Measurements from ENCODE around the gene MYO3B.
"Not testable (repeated sequence)": the region's sequence is repeated elsewhere in the genome, so short reads cannot be mapped to it uniquely, and the experiment has no call there.

Gene MYO3B

DNA sequence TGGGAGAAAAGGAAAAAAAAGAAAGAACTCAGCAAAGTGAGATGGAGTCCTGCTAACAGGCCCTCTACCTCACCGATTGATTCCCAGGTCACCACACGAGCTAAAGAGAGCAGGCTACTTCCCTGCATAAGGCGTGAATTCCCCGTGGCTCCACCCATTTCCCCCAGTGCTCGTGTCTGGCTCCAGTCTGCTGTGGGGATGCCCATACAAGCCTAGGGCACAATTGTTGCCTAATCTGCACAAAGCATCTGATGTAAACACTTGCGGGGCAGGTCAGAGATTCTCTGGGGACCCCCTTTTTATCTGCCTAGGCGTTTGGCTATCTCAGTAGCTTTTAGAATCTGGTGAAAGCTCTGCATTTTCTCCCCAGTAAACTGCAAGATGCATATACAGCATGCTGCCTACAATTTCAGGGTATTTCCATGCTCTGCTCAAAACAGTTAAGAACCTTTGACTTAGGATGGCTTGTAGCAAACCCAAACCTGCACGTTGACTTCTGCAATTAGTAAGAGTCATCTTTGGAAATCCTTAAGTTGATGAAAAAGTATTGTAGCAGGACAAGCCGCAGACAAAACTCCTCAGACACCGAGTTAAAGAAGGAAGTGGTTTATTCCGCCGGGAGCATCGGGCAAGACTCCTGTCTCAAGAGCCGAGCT, 34.8 kb downstream of the MYO3B start:
- Histone ChIP-seq H3K36me3 (ENCODE audit: insufficient read depth, low read length) (no peaks in the 10 kb centered on the region), H3K4me1 (ENCODE audit: insufficient read depth, low read length) (no peaks in the 10 kb centered on the region), H3K4me3 (ENCODE audit: low read depth in 1 of 2, low read length in 2 of 2) (no peak overlapping the region), H3K27me3 (ENCODE audit: insufficient read depth, low read length, poor library complexity) (peaks cover 6% of the 10 kb centered on the region), H3K4me2 (ENCODE audit: insufficient read depth, low read length) (no peak overlapping the region), H3K9me3 (ENCODE audit: insufficient read depth, low read length, severe bottlenecking) (no peaks in the 10 kb centered on the region), H3K9ac (ENCODE audit: low read depth, low read length) (no peak overlapping the region), H2AFZ (ENCODE audit: low read depth, low read length) (no peak overlapping the region), H3K27ac (ENCODE audit: low read length) (no peak overlapping the region), H3K79me2 (ENCODE audit: insufficient read depth, low read length) (no peaks in the 10 kb centered on the region), H4K20me1 (ENCODE audit: insufficient read depth, low read length) (no peaks in the 10 kb centered on the region)
- DNase-seq (no peak), ATAC-seq (ENCODE audit: insufficient read depth, low read depth) (no peak)
- no peak for TF ChIP-seq EZH2 (IDR thresholded peaks at IDR 0.05; ENCODE audit: borderline replicate concordance, low read depth, low read length, severe bottlenecking)

DNA sequence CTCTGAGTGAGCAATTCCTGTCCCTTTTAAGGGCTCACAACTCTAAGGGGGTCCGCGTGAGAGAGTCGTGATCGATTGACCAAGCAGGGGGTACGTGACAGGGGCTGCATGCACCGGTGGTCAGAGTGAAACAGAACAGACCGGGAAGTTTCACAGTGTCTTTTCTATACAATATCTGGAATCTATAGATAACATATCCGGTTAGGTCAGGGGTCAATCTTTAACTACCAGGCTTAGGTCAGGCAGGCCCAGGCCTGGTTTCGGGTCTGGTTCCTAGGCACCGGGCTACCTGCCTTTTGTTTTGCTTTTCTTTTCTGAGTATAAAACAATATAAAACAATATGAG, 35.3 kb downstream of the MYO3B start:
- H4K20me1 ChIP-seq (ENCODE audit: insufficient read depth, low read length); ATAC-seq (ENCODE audit: insufficient read depth, low read depth); H3K4me3 ChIP-seq (ENCODE audit: low read depth in 1 of 2, low read length in 2 of 2); H3K36me3 ChIP-seq (ENCODE audit: insufficient read depth, low read length); H2AFZ ChIP-seq (ENCODE audit: low read depth, low read length); H3K4me2 ChIP-seq (ENCODE audit: insufficient read depth, low read length); H3K79me2 ChIP-seq (ENCODE audit: insufficient read depth, low read length); H3K4me1 ChIP-seq (ENCODE audit: insufficient read depth, low read length); H3K9me3 ChIP-seq (ENCODE audit: insufficient read depth, low read length, severe bottlenecking); H3K9ac ChIP-seq (ENCODE audit: low read depth, low read length); H3K27ac ChIP-seq (ENCODE audit: low read length); DNase-seq; H3K27me3 ChIP-seq (ENCODE audit: insufficient read depth, low read length, poor library complexity): not testable (repeated sequence)

DNA sequence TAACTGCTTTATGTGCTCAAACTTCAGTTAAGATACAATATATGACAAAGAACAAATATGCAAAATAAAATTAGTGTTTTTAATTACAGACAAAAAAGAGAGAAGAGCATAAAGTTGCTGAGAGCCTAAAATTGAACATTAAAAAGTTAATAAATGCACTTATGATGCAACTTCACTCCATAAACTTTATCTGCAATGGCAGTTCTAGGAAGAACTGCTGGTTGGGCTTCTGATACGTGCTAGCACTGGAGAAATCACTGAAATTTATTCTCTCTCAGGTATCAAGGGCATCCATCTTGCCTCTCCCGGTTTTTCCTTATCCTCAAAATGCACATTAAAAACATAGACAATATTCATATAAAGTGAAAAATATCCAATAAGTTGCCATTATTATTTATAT, 35.7 kb downstream of the MYO3B start:
- Histone ChIP-seq H3K9ac (ENCODE audit: low read depth, low read length) (no peak overlapping the region), H3K36me3 (ENCODE audit: insufficient read depth, low read length) (no peaks in the 10 kb centered on the region), H3K4me2 (ENCODE audit: insufficient read depth, low read length) (no peak overlapping the region), H4K20me1 (ENCODE audit: insufficient read depth, low read length) (no peaks in the 10 kb centered on the region), H2AFZ (ENCODE audit: low read depth, low read length) (no peak overlapping the region), H3K9me3 (ENCODE audit: insufficient read depth, low read length, severe bottlenecking) (no peaks in the 10 kb centered on the region), H3K4me1 (ENCODE audit: insufficient read depth, low read length) (no peaks in the 10 kb centered on the region), H3K79me2 (ENCODE audit: insufficient read depth, low read length) (no peaks in the 10 kb centered on the region), H3K27ac (ENCODE audit: low read length) (no peak overlapping the region), H3K4me3 (ENCODE audit: low read depth in 1 of 2, low read length in 2 of 2) (no peak overlapping the region), H3K27me3 (ENCODE audit: insufficient read depth, low read length, poor library complexity) (peaks cover 6% of the 10 kb centered on the region)
- ATAC-seq (ENCODE audit: insufficient read depth, low read depth) (no peak), DNase-seq (no peak)
- TF ChIP-seq, protein P1, sequence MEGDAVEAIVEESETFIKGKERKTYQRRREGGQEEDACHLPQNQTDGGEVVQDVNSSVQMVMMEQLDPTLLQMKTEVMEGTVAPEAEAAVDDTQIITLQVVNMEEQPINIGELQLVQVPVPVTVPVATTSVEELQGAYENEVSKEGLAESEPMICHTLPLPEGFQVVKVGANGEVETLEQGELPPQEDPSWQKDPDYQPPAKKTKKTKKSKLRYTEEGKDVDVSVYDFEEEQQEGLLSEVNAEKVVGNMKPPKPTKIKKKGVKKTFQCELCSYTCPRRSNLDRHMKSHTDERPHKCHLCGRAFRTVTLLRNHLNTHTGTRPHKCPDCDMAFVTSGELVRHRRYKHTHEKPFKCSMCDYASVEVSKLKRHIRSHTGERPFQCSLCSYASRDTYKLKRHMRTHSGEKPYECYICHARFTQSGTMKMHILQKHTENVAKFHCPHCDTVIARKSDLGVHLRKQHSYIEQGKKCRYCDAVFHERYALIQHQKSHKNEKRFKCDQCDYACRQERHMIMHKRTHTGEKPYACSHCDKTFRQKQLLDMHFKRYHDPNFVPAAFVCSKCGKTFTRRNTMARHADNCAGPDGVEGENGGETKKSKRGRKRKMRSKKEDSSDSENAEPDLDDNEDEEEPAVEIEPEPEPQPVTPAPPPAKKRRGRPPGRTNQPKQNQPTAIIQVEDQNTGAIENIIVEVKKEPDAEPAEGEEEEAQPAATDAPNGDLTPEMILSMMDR (IDR thresholded peaks at IDR 0.05; ENCODE audit: borderline replicate concordance, extremely low read depth, low read length, poor library complexity, severe bottlenecking), result no peak
- TF ChIP-seq EZH2 (IDR thresholded peaks at IDR 0.05; ENCODE audit: borderline replicate concordance, low read depth, low read length, severe bottlenecking), result no peak

DNA sequence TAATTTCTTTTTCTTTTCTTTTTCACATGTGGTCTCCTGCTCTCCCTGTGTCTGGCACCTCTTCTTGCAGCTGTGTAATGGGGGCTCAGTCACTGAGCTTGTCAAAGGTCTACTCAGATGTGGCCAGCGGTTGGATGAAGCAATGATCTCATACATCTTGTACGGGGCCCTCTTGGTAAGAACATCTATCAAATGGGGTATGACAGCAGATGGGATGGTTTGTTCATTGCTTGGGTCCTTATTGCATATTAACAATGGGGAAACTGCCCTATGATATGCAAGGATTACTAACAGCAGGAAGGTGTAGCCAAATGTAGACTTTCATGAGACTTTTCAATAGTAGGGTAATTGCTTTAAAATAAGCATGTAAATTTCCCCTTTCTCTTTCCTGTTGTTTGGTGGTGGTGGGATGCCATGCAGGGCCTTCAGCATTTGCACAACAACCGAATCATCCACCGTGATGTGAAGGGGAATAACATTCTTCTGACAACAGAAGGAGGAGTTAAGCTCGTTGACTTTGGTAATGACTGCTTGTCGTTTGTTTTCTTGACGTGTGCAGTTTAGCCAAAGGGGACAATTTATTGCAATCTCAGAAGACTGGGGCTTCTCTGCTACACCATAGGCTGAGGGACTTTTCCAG, 36.5 kb downstream of the MYO3B start:
- Histone ChIP-seq H3K4me1 (ENCODE audit: insufficient read depth, low read length) (no peaks in the 10 kb centered on the region), H3K4me2 (ENCODE audit: insufficient read depth, low read length) (no peak overlapping the region), H3K9ac (ENCODE audit: low read depth, low read length) (no peak overlapping the region), H2AFZ (ENCODE audit: low read depth, low read length) (no peak overlapping the region), H3K27ac (ENCODE audit: low read length) (no peak overlapping the region), H4K20me1 (ENCODE audit: insufficient read depth, low read length) (no peaks in the 10 kb centered on the region), H3K79me2 (ENCODE audit: insufficient read depth, low read length) (no peaks in the 10 kb centered on the region), H3K27me3 (ENCODE audit: insufficient read depth, low read length, poor library complexity) (peaks cover 6% of the 10 kb centered on the region), H3K4me3 (ENCODE audit: low read depth in 1 of 2, low read length in 2 of 2) (no peak overlapping the region), H3K9me3 (ENCODE audit: insufficient read depth, low read length, severe bottlenecking) (no peaks in the 10 kb centered on the region), H3K36me3 (ENCODE audit: insufficient read depth, low read length) (no peaks in the 10 kb centered on the region)
- no peak for DNase-seq
- no peak for TF ChIP-seq EZH2 (IDR thresholded peaks at IDR 0.05; ENCODE audit: borderline replicate concordance, low read depth, low read length, severe bottlenecking)
- TF ChIP-seq, protein P1 (IDR thresholded peaks at IDR 0.05; ENCODE audit: borderline replicate concordance, extremely low read depth, low read length, poor library complexity, severe bottlenecking), result no peak
- no peak for ATAC-seq (ENCODE audit: insufficient read depth, low read depth)

Data from DND-41 (cell line).